Lower leg skin (tissue), 4 donors: ENCODE data around the gene EIF2S2. TPM values are rescaled to one million over a fixed set of nuclear protein-coding genes. Genes with fewer than 3 reads are reported as not detected.

ENCODE experiments used
- DNase-seq, 2 donors: peaks; one replicate each; pipeline ENCODE4 v3.0.0-alpha.2; 2019; ENCODE audit warnings: low spot score in 2 of 2
- H3K4me3 ChIP-seq: fragments of 200-600 bp; sonication (generic); 2 replicates; pipeline ENCODE4 v1.5.1; 2017; ENCODE audit warnings: mild to moderate bottlenecking, low read depth; ENCODE audit not compliant: poor library complexity, severe bottlenecking
- POLR2A ChIP-seq, 2 donors: fragments of 450-650 bp; IDR thresholded peaks; one replicate each; pipeline ENCODE4 v1.6.1; 2016 to 2017; ENCODE audit warnings: antibody characterized with exemption in 2 of 2, mild to moderate bottlenecking in 1 of 2, moderate library complexity in 1 of 2
- WGBS, 2 donors: methylation state at CpG; one replicate each; pipeline ENCODE4 v1.1.5; 2018; 5-methylcytosine and 5-hydroxymethylcytosine counted together
- intact Hi-C: fragments of 100-400 bp; cut with DNase I; formaldehyde crosslinking; loops from one replicate; pipeline ENCODE4 v1.15.0; 2023; ENCODE audit warnings: low total_unique reads
- total RNA-seq, 4 donors: library from RNA; depleted of rRNA; stranded (reverse); fragments of >200 nt; gene quantifications; one replicate each; pipeline ENCODE4 v1.1.0, GENCODE V29; 2016
- TF ChIP-seq, protein P1 (sequence below), 3 donors: fragments of 450-650 bp; IDR thresholded peaks; one replicate each; pipeline ENCODE4 v1.5.1; 2016; ENCODE audit warnings: antibody characterized with exemption in 3 of 3, mild to moderate bottlenecking in 3 of 3, moderate library complexity in 2 of 3

Gene EIF2S2
- total RNA-seq, 4 donors from 2014 or later, result 28.7 to 46.9 (median 41.7) TPM

DNA sequence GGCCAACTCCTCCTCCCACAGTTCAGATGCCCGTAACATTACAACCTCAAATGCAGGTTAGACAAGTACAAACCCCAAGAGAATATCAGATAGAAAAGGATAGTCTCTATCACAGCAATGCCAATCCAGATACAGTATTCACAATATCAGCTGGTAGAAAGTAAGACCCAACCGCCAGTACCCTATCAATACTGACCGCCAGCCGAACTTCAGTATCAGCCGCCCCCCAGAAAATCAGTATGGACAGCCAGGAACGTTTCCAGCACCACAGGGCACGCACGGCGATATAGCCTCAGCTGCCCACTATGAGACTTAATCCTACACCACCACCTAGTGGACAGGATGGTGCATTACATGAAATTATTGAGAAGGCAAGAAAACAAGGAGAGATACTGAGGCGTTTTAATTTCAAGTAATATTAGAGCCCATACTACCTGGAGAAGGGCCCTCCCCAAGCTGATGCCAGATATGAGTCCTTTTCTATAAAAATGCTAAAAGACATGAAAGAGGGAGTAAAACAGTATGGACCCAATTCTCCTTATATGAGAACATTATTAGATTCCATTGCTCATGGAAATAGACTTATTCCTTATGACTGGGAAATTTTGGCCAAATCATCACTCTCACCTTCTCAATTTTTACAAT is 17.6 kb upstream of the EIF2S2 start:
- intact Hi-C loops, result no loop called here
- H3K4me3 ChIP-seq, result no peak overlapping the region
- WGBS, 2 donors, result 1% methylated on average over 10 of the region's 10 CpGs
- peak in 1 of 2 donors; percentile 61 for DNase-seq
- TF ChIP-seq POLR2A (IDR thresholded peaks at IDR 0.05), result no peak
- TF ChIP-seq, protein P1, sequence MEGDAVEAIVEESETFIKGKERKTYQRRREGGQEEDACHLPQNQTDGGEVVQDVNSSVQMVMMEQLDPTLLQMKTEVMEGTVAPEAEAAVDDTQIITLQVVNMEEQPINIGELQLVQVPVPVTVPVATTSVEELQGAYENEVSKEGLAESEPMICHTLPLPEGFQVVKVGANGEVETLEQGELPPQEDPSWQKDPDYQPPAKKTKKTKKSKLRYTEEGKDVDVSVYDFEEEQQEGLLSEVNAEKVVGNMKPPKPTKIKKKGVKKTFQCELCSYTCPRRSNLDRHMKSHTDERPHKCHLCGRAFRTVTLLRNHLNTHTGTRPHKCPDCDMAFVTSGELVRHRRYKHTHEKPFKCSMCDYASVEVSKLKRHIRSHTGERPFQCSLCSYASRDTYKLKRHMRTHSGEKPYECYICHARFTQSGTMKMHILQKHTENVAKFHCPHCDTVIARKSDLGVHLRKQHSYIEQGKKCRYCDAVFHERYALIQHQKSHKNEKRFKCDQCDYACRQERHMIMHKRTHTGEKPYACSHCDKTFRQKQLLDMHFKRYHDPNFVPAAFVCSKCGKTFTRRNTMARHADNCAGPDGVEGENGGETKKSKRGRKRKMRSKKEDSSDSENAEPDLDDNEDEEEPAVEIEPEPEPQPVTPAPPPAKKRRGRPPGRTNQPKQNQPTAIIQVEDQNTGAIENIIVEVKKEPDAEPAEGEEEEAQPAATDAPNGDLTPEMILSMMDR (IDR thresholded peaks at IDR 0.05), result peak in 1 of 3 donors; percentile 70

DNA sequence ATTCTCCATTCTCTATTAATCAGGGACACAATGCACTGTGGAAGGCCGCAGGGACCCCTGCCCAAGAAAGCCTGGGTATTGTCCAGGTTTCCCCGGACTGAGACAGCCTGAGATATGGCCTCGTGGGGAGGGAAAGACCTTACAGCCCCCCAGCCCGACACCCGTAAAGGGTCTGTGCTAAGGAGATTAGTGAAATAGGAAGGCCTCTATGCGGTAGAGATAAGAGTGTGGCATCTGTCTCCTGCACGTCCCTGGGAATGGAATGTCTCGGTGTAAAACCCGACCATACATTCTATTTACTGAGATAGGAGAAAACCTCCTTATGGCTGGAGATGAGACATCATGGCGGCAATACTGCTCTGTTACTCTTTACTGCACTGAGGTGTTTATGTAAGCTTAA is 15.7 kb upstream of the EIF2S2 start:
- WGBS, 2 donors, result 87 to 88% methylated on average over 10 of the region's 10 CpGs

DNA sequence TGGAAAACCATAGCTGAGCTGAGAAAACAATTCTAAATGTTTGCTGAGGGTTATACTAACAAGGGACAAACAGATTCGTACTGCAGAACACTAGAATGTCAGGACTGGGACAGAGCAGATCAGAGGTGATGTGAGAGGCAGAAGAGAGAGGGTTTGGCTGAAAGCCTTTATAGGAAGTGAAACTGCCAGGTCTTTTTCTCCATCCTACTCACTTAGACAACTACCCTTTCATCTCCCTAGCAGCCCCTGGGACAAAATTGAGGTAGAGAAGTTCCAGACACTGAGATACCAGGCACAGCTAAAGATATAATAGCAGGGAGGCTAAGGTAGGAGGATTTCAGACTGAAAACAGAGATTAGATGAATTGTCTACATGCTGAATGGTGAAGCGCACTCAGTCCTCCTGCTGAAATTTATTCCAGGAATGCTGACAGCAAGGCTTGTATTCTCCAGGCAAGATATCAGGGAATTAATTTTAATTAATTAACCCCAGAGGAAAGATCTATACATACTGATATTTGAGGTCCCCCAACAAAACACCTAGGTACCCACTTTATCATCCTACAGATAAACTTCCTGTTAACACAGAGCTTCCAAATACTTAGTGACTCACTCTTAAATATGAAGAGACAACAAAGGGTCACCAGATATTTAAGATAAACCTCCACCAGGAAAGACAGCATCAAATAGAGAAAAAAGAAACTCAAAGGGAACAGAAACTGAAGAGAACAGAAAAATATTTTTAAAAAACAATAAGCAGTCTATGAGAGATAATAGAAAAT is 12.6 kb upstream of the EIF2S2 start:
- intact Hi-C loops, result no loop called here
- TF ChIP-seq POLR2A (IDR thresholded peaks at IDR 0.05), result no peak
- TF ChIP-seq, protein P1 (IDR thresholded peaks at IDR 0.05), result no peak
- H3K4me3 ChIP-seq, result no peak overlapping the region
- no peak for DNase-seq
- WGBS, 2 donors, result 74% methylated on average over 2 of the region's 2 CpGs

More for the DNA sequence above, 15.7 kb upstream of the EIF2S2 start:
- intact Hi-C loops, result no loop called here
- H3K4me3 ChIP-seq, result no peak overlapping the region
- TF ChIP-seq, protein P1 (IDR thresholded peaks at IDR 0.05), result no peak
- no peak for TF ChIP-seq POLR2A (IDR thresholded peaks at IDR 0.05)
- DNase-seq, result no peak

DNA sequence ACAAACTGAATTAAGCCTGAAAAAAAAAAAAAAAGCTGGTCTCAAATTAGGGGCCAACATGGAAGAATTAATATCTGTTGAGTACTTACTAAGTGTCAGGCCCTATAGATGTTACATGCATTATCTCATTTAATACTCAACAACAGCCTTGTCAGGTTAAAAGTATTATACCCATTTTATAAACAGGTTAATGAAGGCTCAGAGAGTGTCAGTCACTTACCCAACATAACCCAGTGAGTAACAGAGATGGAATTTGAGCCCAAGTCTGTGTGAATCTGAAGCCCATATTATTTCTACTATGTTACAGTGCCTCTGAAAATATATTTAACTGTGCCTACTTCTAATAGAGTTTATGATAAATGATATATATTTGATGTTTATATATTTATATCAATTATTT is 11.3 kb upstream of the EIF2S2 start:
- intact Hi-C loops, result no loop called here
- no peak overlapping the region for H3K4me3 ChIP-seq
- DNase-seq, result no peak
- TF ChIP-seq, protein P1 (IDR thresholded peaks at IDR 0.05), result no peak
- no peak for TF ChIP-seq POLR2A (IDR thresholded peaks at IDR 0.05)

DNA sequence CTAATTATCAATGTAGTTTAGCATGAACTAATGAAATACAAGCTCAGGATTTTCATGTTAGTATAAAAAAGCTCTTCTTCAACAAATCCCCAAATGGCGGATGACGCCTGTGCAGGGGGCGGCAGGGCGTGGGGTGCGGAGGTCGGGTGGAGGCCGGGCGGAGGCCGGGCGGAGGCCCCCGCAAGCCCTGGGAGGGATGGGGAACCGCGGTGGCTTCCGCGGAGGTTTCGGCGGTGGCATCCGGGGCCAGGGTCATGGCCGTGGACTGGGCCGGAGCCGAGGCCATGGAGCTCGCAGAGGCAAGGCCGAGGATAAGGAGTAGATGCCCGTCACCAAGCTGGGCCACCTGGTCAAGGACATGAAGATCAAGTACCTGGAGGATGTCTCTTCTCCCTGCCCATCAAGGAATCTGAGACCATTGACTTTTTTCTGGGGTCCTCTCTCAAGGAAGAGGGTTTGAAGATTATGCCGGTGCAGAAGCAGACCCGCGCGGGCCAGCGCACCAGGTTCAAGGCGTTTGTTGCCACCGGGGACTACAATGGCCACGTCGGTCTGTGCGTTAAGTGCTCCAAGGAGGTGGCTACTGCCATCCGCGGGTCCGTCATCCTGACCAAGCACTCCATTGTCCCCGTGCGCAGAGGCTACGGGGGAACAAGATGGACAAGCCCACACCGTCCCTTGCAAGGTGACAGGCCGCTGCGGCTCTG is 10.4 kb upstream of the EIF2S2 start:
- WGBS, 2 donors, result 92 to 93% methylated on average over 43 of the region's 43 CpGs
- DNase-seq, result no peak
- intact Hi-C loops, result no loop called here
- no peak for TF ChIP-seq POLR2A (IDR thresholded peaks at IDR 0.05)
- TF ChIP-seq, protein P1 (IDR thresholded peaks at IDR 0.05), result no peak
- H3K4me3 ChIP-seq, result no peak overlapping the region
